HG03103 (cell line): Measurements from ENCODE around the gene RIPOR3.
"Not testable (repeated sequence)": the region's sequence is repeated elsewhere in the genome, so short reads cannot be mapped to it uniquely, and the experiment has no call there.

Source experiments
- ATAC-seq: cut with Tn5 transposase; IDR thresholded peaks from one replicate; pipeline ENCODE4 v1.9.1; 2021; ENCODE audit warnings: low read depth; ENCODE audit not compliant: unreplicated experiment

Gene RIPOR3

DNA sequence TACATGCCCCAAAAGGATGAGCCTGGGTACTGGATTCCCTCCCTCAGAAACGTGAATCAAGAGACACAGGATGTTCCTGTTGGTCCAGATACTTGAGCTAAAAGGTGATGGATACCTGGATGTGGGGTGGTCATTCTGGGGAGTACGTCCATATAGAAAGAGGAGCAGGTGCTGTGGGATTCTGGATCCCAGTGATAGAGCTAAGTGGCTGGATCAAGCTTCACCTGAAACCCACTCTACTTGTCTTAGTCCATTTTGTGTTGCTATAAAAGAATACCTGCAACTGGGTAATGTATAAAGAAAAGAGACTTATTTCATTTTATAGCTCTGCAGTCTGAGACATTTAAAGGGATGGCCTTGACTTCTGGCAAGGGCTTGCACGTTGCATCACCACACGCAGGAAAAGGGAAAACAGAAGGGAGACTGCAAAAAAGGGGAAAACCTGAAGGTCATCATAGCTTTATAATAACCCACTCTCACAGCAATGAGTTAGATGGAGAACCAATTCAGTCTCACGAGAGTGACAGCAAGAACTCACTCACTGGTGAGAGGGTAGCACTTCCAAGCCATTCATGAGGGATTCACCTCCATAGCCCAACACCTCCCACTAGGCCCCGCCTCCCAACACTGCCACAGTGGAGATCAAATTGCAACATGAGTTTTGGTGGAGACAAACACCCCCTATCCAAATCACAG is 31.2 kb downstream of the RIPOR3 start:
- no peak for ATAC-seq

DNA sequence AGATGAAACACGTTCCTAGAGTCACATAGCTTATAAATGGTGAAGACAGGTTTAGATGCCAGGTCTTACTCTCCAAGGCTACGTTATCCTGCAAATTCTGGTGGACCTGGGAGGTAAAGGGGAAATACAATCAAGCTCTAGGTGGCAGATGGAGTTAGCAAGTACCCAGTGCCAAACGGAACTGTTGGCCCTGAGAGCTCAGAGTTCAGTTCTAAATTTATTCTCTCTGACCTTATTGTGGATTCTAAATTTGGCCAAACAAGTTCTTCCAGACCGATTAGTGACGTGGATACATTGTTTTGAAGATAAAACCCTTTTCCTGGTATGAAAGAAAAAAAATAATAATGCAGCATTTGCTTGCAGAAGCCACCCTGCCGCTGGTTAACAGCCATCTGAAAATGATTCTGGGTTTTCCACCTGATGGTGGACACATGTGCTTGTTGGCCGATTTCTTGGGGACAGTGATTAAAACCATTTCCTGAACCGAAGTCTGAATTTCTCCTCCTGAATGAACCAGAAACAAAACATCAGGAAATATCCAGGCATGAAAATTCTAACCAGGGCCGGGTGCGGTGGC is 32.5 kb downstream of the RIPOR3 start:
- ATAC-seq = no peak

DNA sequence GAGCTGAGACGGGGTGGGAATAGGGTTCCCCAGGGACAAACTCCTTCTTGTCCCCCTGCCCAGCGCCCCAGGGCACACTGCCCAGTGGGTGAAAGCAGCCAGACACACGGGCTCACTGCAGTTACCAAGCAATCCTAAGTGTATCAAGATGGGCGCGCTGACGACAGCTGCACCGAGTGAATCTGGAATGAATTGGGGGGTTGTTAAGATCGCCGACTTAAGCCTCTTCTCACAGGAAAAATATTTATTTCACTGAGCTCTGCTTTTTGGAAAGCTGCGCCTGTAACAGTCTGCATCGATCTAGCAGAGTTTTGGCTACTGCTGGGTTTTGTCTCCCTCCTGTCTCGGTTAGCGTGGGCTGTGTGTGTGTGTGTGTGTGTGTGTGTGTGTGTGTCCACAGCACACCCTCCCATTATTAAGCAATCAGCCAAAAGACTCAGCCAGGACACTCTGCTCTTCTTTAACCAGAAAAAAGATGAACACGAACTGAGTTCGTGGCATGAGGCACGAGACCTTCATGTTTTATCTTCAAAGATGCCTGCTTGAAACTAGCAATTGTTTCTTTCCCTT is 35.9 kb downstream of the RIPOR3 start:
- ATAC-seq = no peak

DNA sequence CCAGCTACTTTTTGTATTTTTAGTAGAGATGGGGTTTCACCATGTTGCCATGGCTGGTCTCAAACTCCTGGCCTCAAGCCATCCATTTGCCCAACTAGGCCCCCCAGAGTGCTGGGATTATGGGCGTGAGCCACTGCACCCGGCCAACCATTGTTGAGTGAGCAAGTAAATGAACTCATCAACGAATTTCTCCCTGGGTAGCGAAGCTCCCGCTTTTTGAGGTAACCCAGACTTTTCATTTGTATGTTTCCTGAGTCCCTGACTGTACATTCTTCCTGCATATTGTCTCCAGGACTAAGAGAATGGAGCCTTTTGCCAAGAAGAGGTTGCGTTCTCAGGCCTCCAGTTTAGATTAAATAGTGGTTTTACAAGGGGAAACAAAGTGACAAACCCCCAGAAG is 36.4 kb downstream of the RIPOR3 start:
- no peak for ATAC-seq

DNA sequence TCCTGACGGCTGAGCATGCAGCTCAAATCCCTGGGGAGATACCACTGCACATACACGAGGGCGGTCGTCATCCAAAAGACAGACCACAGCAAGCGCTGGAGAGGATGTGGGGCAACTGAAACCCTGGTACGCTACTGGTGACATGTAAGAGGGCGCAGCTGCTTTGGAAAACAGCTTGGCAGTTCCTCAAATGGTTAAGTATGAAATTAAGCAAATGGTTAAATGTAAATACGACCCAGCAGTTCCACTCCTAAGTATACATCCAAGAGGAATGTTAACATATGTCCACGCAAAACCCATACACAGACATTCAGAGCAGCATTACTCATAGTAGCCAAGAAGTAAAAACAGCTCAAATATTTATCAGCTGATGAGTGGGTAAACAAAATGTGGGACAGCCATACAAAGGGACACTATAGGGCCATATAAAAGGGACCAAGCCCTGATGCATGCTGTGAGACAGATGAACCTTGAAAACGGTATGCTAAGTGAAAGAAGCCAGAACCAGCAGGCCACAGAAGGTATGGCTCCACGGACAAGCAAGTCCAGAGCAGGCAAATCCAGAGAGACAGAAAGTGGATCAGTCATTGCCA is 38.5 kb downstream of the RIPOR3 start:
- ATAC-seq = no peak

DNA sequence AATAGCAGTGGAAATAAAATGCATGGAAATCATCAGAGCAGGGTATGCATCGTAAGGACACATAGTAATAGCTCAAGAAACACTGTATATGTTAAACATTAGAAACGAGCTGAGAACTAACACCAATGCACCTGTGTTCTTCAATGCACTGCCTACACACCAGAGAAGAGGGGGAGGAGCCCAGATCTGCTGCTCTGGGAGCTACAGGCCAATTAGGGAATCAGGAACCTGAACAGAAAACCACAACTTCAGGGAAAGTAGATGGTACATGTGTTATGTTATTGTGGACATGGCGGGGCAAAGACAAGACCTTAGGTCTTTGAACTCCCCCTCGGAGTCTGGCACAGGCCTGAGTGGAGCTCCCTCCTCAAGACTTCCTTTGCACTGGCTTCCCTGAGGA is 39.7 kb downstream of the RIPOR3 start:
- ATAC-seq = no peak

DNA sequence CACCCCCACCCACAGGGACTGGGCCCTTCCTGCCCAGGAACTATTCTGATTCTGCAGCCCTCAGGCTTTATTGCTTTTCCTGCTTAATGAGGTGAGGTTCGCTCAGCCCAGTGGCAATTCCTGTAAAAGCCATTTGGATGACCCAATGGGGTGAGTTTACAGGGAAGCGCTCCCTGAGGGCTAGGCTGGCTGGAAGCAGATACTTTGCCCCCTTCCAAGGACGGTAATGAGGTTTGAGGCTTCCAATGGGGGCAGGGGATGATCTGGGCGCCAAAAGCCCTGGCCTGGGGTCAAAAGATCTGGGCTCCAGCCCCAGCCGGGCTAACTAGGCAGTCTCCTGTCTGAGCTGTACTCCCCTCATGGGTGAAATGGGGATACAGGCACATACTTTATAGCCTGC is 41.8 kb downstream of the RIPOR3 start:
- ATAC-seq = no peak

DNA sequence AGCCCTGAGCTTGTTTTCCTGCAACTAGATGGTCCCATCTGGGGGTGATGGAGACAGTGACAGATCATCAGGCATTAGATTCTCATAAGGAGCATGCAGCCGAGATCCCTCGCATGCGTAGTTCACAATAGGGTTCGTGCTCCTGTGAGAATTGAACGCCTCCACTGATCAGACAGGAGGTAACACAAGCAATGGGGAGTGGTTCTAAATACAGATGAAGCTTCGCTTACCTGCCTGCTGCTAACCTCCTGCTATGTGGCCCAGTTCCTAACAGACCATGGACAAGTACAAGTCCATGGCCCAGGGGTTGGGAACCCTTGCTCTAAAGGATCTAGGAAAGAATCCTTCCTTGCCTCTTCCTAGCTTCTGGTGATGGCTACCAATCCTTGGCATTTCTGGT is 42.7 kb downstream of the RIPOR3 start:
- no peak for ATAC-seq

DNA sequence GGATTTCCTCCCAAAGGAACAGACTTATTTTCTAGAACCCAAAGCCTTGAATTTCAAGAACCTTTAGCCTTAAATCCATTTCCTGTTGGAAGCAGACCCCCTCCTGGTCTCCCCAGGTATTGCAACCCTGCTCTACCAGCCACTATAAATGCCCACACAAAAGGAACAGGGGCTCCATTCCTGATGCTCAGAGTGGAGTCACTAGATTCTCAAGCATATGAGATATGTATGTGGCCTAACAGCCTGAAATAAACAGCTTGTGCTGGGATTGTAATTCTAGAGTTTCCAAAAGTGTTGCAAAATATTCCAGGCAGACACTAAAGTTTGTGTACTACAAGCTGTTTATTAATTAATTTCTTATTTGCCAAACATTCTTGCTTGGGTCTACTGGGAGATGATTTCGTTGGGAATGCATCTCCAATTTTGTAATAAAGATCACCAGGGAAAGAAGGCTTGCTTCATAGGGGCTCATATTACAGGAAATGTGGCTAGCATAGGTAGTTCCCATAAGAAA is 44.8 kb downstream of the RIPOR3 start:
- ATAC-seq = no peak

DNA sequence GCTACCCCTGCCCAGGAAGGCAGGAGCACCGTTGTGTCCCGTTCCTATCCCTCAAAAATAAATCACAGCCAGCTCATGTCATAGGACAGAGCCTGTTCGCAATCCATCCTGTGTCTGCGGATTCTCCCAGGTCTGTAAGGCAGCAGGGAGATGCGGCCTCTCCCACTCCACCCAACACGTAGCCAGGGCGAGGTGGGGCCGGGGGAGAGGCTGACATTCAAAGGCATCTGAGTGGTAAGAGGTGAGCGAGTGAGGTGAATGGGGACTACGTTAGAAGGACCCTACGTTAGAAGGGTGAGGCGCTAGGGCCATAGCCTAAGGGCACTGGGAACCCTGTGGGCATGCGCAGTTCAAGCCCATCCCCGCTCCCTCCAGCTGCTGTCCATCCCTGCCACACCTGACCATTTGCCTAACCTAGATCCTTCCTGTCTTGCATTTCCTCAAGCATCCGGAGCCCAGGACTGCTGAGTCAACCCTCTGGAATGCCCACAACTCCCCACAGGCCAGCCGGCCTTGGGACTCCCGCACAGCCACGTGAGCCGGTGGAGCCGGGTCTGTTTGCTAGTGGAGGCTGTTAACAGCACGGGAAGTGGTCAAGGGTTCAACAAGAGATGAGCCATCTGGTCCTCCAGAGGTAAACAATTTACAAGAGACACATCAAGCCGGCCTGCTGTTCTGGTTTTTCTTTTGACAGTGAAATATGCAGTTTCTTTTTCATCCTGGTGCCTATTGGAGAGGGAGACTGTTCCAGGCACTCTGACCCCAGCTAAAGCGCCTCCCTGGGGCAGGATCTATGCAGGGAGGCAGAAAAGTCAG is 45.9 kb downstream of the RIPOR3 start:
- no peak for ATAC-seq

DNA sequence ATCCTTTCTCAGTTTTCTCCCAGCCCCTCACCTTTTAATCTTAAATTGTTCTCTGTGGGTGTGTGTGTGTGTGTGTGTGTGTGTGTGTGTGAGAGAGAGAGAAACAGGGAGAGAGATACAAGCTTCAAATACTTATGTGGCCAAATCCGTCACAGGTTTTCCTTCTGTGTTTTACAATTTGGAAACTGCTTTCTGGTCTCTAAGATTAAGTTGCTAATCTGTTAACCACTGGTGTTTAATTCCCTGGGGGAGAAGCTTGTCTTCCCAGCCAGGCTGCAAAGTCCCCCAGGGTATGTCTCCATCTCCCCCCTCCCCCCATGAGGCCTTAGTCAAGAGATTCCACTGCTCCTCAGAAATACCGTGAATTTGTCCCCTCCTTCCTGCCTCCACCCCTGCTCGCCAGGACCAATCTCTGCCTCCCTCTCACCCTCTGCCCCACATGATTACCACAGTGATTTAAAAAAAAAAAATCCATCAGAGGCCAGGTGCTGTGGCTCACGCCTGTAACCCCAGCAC is 49.0 kb downstream of the RIPOR3 start:
- ATAC-seq = no peak

DNA sequence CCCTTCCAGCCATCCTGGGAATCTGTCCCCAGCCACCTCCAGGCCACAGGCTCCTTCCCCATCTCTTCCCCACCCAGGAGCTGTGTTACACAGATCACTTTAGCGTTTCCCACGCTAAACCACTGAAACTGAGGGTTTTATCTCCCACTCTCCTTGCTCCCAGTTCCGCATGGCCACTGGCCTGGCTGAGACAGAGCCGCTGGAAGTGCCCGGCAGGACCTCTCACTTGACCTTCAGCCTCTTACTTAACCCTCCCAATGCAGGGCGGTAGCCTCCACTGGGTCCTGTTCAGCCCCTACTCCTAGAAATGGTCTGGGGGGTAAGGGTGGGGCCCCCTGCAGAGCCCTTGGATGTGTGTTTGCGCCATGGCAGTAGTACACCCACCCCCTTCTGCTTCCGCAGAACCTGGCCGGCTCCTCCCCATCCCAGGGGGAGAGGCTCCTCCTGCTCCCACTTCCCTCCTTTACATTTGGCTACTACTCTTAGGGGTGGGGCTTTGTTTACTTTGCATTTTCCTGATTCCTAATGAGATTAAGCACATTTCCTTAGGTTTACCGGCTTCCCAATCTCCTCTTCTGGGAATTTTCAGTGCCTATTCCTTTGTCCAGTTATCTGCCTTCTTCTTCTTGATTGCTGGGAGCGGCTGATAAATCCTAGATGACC is 49.6 kb downstream of the RIPOR3 start:
- not testable (repeated sequence) for ATAC-seq

DNA sequence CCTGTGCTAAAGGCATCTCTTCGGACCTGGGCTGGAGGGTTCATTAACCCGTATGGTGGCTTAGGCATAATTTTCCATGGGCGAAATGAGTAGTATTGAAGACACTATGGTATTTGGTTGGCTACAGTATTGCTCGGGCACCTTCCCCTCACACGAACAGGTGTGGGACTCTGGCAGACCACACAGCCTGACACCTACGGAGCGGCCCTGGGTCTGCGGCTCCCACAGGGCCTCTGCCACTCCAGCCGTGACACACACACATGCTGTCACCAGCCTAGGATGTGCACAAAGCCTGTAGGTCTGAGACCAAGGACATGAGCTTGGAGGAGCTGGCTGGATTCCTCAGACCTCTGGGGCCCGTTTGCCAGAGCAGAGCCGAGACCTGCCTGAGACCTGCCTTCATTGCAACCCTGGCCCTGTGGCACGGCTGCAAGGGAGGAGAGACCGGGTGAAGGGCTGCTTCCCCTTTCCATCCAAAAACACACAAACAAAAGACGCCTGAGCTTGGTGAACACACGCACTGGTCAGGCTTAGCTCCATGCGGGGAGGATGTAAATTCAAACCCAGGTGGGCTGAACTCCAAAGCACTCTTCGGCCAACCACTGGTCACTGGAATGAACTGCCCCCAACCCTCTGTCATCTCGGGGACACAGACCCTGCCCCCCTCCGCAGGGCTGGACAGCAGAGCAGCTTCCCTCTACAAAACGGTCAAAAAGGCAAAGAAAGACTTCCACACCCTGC is 51.2 kb downstream of the RIPOR3 start:
- ATAC-seq = not testable (repeated sequence)

DNA sequence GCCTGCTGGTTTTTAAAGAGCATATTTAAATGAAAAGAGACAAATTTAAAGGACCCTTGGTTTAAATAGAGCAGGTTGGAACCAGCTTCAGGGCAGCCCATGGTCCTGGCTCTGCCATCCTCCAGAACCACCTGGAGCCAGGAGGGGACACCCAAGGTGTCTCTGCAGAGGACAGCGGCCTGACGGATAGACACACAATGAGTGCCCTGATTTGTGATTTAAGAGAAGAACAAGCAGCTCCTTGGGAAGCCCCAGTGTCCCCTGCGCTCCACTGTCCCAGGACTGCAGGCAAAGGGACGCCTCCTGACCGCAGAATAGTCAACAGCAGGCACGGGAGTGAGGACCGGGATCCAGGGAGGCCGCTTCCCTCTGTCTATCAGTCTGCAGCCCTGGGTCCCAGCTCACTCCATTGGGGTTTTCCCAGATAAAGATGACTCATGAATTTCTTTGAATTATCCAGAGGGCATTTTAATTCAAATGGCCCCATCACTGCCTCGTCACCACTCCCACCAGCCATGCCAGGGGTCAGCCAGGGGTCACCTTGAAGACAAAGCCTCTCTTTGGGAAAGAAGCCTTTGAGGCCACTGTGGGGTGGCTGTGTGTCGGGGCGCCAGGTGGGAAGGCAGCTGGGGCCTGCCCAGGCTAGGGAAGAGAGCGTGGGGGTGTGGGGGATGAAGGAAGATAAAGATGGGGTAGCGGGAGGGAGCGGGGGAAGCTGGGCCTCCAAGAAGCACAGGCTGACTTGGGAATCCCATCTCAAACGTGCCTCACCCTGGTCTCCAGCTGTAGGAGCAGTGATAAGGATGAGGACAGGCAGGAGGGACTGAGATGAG is 53.1 kb downstream of the RIPOR3 start:
- ATAC-seq = not testable (repeated sequence)

DNA sequence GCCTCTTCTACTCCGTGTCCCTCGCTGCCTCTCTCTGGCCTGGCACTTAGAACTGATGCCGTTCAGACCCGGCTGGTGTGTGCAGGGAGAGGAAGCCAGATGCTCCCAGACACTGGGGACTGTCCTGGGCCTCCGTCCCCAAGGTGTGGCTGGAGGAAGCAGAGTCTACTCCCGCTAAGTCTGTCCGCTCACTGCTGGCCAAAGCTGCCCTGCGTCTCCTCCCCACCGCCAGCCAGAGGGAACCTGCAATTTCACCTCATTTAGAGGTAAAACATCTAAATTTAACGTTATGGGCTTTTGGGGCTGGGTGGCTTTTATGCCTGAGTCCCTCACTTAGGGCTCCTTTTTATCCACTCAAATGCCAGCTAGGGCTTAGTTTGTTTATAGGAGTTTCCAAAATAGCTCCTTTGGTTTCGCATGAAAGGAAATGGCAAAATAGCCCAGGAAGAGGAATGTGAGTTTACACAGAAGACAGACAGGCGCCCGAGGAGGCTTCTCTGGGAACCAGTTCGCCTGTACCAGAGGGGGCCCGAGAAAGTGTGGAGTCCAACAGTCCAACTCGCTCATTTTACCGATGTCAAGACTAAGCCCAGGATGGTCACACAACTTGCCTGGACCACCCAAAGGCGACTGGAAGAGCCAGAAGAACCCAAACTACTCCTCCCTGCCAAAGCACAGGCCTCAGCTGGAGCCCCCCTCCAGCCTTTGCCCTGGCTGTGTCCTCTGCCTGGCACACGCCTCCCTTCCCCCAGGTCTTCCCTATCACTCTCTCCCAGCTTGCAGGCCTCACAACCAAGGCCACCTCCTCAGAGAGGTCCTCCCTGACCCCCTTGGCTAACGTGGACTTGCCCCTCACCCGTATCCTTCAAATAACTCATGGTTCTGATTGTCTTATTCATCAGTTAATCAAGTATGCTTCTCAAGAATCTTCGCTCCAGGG is 54.5 kb downstream of the RIPOR3 start:
- no peak for ATAC-seq

DNA sequence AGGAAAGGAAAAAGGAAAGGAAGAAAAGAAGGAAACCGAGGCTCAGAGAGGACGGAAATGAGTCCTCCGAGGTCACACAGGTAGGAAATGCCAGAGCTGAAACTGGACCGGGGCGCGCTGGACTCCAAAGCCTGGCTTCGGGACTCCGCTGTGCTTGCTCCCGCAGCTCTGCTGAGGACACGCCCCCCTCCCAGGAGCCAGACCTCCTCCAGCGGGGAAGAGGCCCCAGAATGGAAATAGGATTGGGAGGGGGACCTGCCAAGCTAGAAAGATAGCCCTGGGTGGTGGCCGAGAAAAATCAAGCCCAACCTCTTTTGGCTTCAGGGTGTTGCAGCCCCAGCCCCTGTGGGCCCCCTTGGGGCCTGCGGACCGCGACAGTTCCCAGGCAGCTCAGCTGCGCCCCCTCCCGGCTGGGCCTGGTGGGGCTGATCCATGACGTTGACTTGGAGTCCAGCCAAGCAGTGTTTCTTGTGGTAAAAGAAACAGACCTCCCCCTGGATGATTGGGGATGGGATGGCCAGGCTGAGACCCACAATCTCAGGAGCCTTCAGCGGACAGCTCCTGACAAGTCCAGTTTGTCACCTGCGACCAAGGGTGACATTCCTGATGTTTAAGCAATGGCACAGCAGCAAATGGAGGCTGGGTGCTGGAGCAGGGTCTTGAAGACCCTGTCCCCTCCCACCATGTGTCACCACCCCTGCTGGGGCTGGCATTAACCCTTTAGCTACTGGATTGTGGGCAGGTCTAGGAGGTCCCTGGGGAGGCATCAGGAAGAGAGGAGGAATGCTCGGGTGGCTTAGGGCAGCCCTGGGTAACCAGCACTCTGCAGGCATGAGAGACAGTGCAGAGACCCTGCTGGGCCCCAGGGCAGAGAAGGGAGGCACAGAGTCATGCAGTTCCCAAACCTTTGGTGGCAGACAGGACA is 55.4 kb downstream of the RIPOR3 start:
- no peak for ATAC-seq
